ENCODE results near the gene DRD4.

DNA sequence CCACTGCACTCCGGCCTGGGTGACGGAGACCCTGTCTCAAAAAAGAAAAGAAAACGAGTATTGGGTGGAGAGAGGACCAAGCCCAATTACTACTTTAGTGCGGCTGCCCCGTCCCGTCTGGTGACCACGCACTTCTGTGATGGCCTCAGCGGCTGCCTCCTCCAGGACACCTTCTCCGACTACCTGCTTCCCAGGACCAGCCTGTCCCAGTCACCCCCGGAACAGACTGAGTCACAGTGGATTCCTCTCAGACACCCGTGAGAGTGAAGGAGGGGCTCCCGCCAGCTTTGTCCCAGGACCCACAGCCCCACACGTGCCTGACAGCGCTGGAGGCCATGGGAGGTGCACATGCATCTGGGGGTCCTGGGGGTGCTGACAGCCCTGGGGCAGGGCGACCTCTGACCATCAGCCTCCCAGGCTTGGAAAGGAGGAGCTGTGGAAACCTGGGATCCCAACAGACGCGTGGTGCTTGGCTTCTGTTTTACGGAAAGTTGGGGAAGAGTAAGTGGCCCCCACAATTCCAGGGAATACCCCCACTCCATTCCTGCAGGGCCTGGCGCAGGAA, 4.8 kb downstream of the DRD4 start:
- TF ChIP-seq POLR2A (IDR thresholded peaks at IDR 0.05; ENCODE audit: control extremely low read depth in 1 of 2, low read depth in 2 of 2, low read length in 2 of 2) (no peak), JUND (IDR thresholded peaks at IDR 0.05; ENCODE audit: low read length) (no peak), RFX5 (IDR thresholded peaks at IDR 0.05; ENCODE audit: borderline replicate concordance, low read depth, low read length) (no peak), CEBPB (IDR thresholded peaks at IDR 0.05; ENCODE audit: low read depth, low read length) (no peak), ZNF274 (IDR thresholded peaks at IDR 0.05; ENCODE audit: borderline replicate concordance, extremely low read depth, low read length) (no peak), SRF (IDR thresholded peaks at IDR 0.05; ENCODE audit: low read depth, low read length) (no peak), EP300 (IDR thresholded peaks at IDR 0.05; ENCODE audit: borderline replicate concordance in 1 of 2, low read depth in 2 of 2, low read length in 2 of 2) (no peak), EZH2 (IDR thresholded peaks at IDR 0.05; ENCODE audit: low read depth, low read length, severe bottlenecking) (no peak), SIRT6 (IDR thresholded peaks at IDR 0.05; ENCODE audit: low read length) (no peak), TCF12 (IDR thresholded peaks at IDR 0.05; ENCODE audit: low read depth, low read length) (no peak), CBX8 (IDR thresholded peaks at IDR 0.05; ENCODE audit: borderline replicate concordance, low read depth, low read length) (no peak), CREB1 (IDR thresholded peaks at IDR 0.05) (no peak), MAFK (IDR thresholded peaks at IDR 0.05; ENCODE audit: low read depth, low read length) (no peak)
- TF ChIP-seq, protein P1, sequence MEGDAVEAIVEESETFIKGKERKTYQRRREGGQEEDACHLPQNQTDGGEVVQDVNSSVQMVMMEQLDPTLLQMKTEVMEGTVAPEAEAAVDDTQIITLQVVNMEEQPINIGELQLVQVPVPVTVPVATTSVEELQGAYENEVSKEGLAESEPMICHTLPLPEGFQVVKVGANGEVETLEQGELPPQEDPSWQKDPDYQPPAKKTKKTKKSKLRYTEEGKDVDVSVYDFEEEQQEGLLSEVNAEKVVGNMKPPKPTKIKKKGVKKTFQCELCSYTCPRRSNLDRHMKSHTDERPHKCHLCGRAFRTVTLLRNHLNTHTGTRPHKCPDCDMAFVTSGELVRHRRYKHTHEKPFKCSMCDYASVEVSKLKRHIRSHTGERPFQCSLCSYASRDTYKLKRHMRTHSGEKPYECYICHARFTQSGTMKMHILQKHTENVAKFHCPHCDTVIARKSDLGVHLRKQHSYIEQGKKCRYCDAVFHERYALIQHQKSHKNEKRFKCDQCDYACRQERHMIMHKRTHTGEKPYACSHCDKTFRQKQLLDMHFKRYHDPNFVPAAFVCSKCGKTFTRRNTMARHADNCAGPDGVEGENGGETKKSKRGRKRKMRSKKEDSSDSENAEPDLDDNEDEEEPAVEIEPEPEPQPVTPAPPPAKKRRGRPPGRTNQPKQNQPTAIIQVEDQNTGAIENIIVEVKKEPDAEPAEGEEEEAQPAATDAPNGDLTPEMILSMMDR (IDR thresholded peaks at IDR 0.05; ENCODE audit: control extremely low read depth in 1 of 3, insufficient read depth in 1 of 3, low read depth in 1 of 3, low read length in 3 of 3), result no peak

Data from H1 (cell line).